Measurements from ENCODE around the gene ATP11A.

DNA sequence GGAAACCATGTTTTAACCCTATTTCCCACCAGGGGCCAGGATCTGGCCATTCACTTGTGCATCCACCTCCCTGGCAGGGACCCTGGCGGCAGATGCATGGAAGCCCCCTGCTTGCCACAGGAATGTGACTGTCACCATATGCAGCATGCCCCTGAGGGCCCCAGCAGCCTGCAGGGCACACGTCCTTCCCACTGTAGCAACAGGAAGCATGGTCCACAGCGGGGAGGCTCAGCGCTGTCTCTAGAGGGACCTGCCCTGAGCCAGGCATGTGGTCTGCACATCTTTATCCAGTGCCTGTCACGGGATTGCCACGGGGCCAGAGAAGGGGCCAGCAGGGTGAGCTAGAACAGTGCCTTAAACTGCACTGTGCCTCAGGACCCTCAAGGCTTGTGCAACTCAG, 244.2 kb downstream of the ATP11A start:
- no peak for TF ChIP-seq EZH2 (IDR thresholded peaks at IDR 0.05; ENCODE audit: borderline replicate concordance, low read depth, low read length, severe bottlenecking)
- TF ChIP-seq, protein P1, sequence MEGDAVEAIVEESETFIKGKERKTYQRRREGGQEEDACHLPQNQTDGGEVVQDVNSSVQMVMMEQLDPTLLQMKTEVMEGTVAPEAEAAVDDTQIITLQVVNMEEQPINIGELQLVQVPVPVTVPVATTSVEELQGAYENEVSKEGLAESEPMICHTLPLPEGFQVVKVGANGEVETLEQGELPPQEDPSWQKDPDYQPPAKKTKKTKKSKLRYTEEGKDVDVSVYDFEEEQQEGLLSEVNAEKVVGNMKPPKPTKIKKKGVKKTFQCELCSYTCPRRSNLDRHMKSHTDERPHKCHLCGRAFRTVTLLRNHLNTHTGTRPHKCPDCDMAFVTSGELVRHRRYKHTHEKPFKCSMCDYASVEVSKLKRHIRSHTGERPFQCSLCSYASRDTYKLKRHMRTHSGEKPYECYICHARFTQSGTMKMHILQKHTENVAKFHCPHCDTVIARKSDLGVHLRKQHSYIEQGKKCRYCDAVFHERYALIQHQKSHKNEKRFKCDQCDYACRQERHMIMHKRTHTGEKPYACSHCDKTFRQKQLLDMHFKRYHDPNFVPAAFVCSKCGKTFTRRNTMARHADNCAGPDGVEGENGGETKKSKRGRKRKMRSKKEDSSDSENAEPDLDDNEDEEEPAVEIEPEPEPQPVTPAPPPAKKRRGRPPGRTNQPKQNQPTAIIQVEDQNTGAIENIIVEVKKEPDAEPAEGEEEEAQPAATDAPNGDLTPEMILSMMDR (IDR thresholded peaks at IDR 0.05; ENCODE audit: borderline replicate concordance, extremely low read depth, low read length, poor library complexity, severe bottlenecking) = no peak

Measured in DND-41 (cell line).